CD4-positive, CD25-positive, alpha-beta regulatory T cell (primary cell): Measurements from ENCODE around the gene ZIC3. TPM values are rescaled to one million over a fixed set of nuclear protein-coding genes. Genes with fewer than 3 reads are reported as not detected.

ENCODE experiments used
- ATAC-seq, 2 donors: fragments of 150-1000 bp; cut with Tn5 transposase; one replicate each; pipeline ENCODE4 v1.10.0; 2021; ENCODE audit warnings: low read depth in 2 of 2, moderate number of reproducible peaks in 2 of 2, moderate library complexity in 1 of 2
- DNase-seq, 3 donors: peaks; one replicate each; pipeline versions ENCODE4 v3.0.0 to v3.0.0-alpha.2; 2012 to 2022; ENCODE audit warnings: mixed read lengths in 1 of 3
- H3K27ac ChIP-seq: one replicate; pipeline ENCODE4 v1.7.0; 2013; ENCODE audit warnings: mild to moderate bottlenecking, low read length; ENCODE audit not compliant: insufficient read depth, poor library complexity, severe bottlenecking
- H3K27me3 ChIP-seq: one replicate; pipeline ENCODE4 v1.7.0; 2013; ENCODE audit warnings: low read length; ENCODE audit not compliant: control insufficient read depth, insufficient read depth
- H3K36me3 ChIP-seq: one replicate; pipeline ENCODE4 v1.7.0; 2013; ENCODE audit warnings: mild to moderate bottlenecking, low read length, moderate library complexity; ENCODE audit not compliant: control insufficient read depth, insufficient read depth
- H3K4me1 ChIP-seq: 2 replicates; pipeline ENCODE4 v1.7.0; 2013; ENCODE audit warnings: mild to moderate bottlenecking, low read length; ENCODE audit not compliant: insufficient read depth, control insufficient read depth, poor library complexity, severe bottlenecking
- H3K4me3 ChIP-seq: one replicate; pipeline ENCODE4 v1.7.0; 2013; ENCODE audit warnings: low read depth, mild to moderate bottlenecking, low read length, moderate library complexity
- H3K9me3 ChIP-seq, 2 experiments: 1 replicate in 1 of 2; 2 replicates in 1 of 2; pipeline ENCODE4 v1.7.0; 2013; ENCODE audit warnings: low read length in 2 of 2, mild to moderate bottlenecking in 1 of 2, moderate library complexity in 1 of 2; ENCODE audit not compliant: control insufficient read depth in 2 of 2
- H3K27ac Mint-ChIP-seq, 3 donors: one replicate each; pipeline ENCODE4 v1.8.0; 2020 to 2022; ENCODE audit warnings: mild to moderate bottlenecking in 3 of 3, mixed read lengths in 3 of 3, moderate library complexity in 2 of 3
- H3K27me3 Mint-ChIP-seq: one replicate; pipeline ENCODE4 v1.8.0; 2022; ENCODE audit warnings: mild to moderate bottlenecking, mixed read lengths
- H3K36me3 Mint-ChIP-seq: one replicate; pipeline ENCODE4 v1.8.0; 2020; ENCODE audit warnings: mixed read lengths
- H3K4me1 Mint-ChIP-seq, 4 donors: one replicate each; pipeline ENCODE4 v1.8.0; 2020 to 2022; ENCODE audit warnings: mixed read lengths in 4 of 4, mild to moderate bottlenecking in 1 of 4
- H3K4me3 Mint-ChIP-seq, 4 donors: one replicate each; pipeline ENCODE4 v1.8.0; 2020 to 2022; ENCODE audit warnings: mild to moderate bottlenecking in 4 of 4, mixed read lengths in 4 of 4, moderate library complexity in 3 of 4
- H3K9me3 Mint-ChIP-seq, 7 donors: one replicate each; pipeline ENCODE4 v1.8.0; 2020 to 2022; ENCODE audit warnings: mixed read lengths in 7 of 7, mild to moderate bottlenecking in 3 of 7, moderate library complexity in 2 of 7
- polyA plus RNA-seq, 4 donors: library from polyadenylated mRNA; unstranded; fragments of 300-500 nt; fragmentation: Illumina TruSeq; gene quantifications; one replicate each; pipeline ENCODE4 v1.2.3, GENCODE V29; 2021
- total RNA-seq: library from RNA; stranded (reverse); gene quantifications from one replicate; pipeline ENCODE4 v1.2.3, GENCODE V29; 2022

The ZIC3 gene
- not detected for total RNA-seq
- polyA plus RNA-seq: not detected

GRCh38 chrX:137565921-137566745, at the start of gene ZIC3:
Gene ZIC3, plus strand, starts transcription at chrX:137566127. Its CDS starts 565 bp downstream, at chrX:137566692.
- peaks cover 0 to 5% (median 0%) of the 10 kb centered on the region in 7 donors for H3K9me3 Mint-ChIP-seq
- no peak within 1 kb of the TSS for H3K4me3 ChIP-seq
- peaks cover 46% of the 10 kb centered on the region for H3K27me3 Mint-ChIP-seq
- H3K27me3 ChIP-seq: peaks cover 28% of the 10 kb centered on the region
- no peaks in the 10 kb centered on the region for H3K9me3 ChIP-seq
- ATAC-seq (no peak), DNase-seq (no peak)
- no peak within 1 kb of the TSS for H3K27ac ChIP-seq
- peak within 1 kb of the TSS in 1 of 3 donors; percentile 38 for H3K27ac Mint-ChIP-seq
- H3K4me3 Mint-ChIP-seq: peak within 1 kb of the TSS in 2 of 4 donors; percentile 42 to 63
- no peaks in the 10 kb centered on the region for H3K36me3 Mint-ChIP-seq
- no peaks in the 10 kb centered on the region for H3K36me3 ChIP-seq
- no peaks in the 10 kb centered on the region for H3K4me1 ChIP-seq
- H3K4me1 Mint-ChIP-seq: peaks cover 0 to 18% (median 2%) of the 10 kb centered on the region in 4 donors

GRCh38 chrX:137519459-137519858, 46.5 kb upstream of the ZIC3 start:
- H3K4me3 ChIP-seq: no peak overlapping the region
- H3K27ac ChIP-seq: no peak overlapping the region
- H3K36me3 Mint-ChIP-seq: no peaks in the 10 kb centered on the region
- no peak overlapping the region for H3K27ac Mint-ChIP-seq
- no peaks in the 10 kb centered on the region for H3K4me1 ChIP-seq
- DNase-seq: no peak
- H3K4me3 Mint-ChIP-seq: no peak overlapping the region
- H3K9me3 ChIP-seq: no peaks in the 10 kb centered on the region
- no peaks in the 10 kb centered on the region for H3K36me3 ChIP-seq
- ATAC-seq: no peak
- H3K9me3 Mint-ChIP-seq: no peaks in the 10 kb centered on the region
- no peaks in the 10 kb centered on the region for H3K27me3 ChIP-seq
- no peaks in the 10 kb centered on the region for H3K4me1 Mint-ChIP-seq
- H3K27me3 Mint-ChIP-seq: no peaks in the 10 kb centered on the region

GRCh38 chrX:137545711-137546651, 19.9 kb upstream of the ZIC3 start:
- H3K27ac Mint-ChIP-seq: no peak overlapping the region
- peaks cover 25% of the 10 kb centered on the region for H3K27me3 Mint-ChIP-seq
- peaks cover 0 to 2% (median 0%) of the 10 kb centered on the region in 4 donors for H3K4me1 Mint-ChIP-seq

GRCh38 chrX:137547291-137547690, 18.6 kb upstream of the ZIC3 start:
- DNase-seq: no peak
- H3K27me3 ChIP-seq: peaks cover 2% of the 10 kb centered on the region
- no peaks in the 10 kb centered on the region for H3K36me3 Mint-ChIP-seq
- no peaks in the 10 kb centered on the region for H3K4me1 ChIP-seq
- no peak overlapping the region for H3K4me3 Mint-ChIP-seq
- peaks cover 0 to 4% (median 0%) of the 10 kb centered on the region in 4 donors for H3K4me1 Mint-ChIP-seq
- no peaks in the 10 kb centered on the region for H3K36me3 ChIP-seq
- no peaks in the 10 kb centered on the region for H3K9me3 ChIP-seq
- peaks cover 31% of the 10 kb centered on the region for H3K27me3 Mint-ChIP-seq
- H3K4me3 ChIP-seq: no peak overlapping the region
- no peaks in the 10 kb centered on the region for H3K9me3 Mint-ChIP-seq
- H3K27ac Mint-ChIP-seq: no peak overlapping the region
- no peak for ATAC-seq
- no peak overlapping the region for H3K27ac ChIP-seq

More at GRCh38 chrX:137545711-137546651, 19.9 kb upstream of the ZIC3 start:
- ATAC-seq (no peak), DNase-seq (no peak)
- H3K36me3 Mint-ChIP-seq: no peaks in the 10 kb centered on the region
- no peak overlapping the region for H3K4me3 Mint-ChIP-seq
- Histone ChIP-seq H3K9me3 (no peaks in the 10 kb centered on the region), H3K27me3 (peaks cover 2% of the 10 kb centered on the region), H3K36me3 (no peaks in the 10 kb centered on the region), H3K27ac (no peak overlapping the region), H3K4me1 (no peaks in the 10 kb centered on the region), H3K4me3 (no peak overlapping the region)
- H3K9me3 Mint-ChIP-seq: no peaks in the 10 kb centered on the region

- no peak for ATAC-seq
- H3K27me3 ChIP-seq: peaks cover 2% of the 10 kb centered on the region
- Mint-ChIP-seq H3K9me3 (no peaks in the 10 kb centered on the region), H3K27ac (no peak overlapping the region), H3K4me1 (peaks cover 0 to 4% (median 0%) of the 10 kb centered on the region in 4 donors), H3K4me3 (no peak overlapping the region), H3K27me3 (peaks cover 31% of the 10 kb centered on the region), H3K36me3 (no peaks in the 10 kb centered on the region)
- H3K27ac ChIP-seq: no peak overlapping the region
- H3K9me3 ChIP-seq: no peaks in the 10 kb centered on the region
- no peaks in the 10 kb centered on the region for H3K4me1 ChIP-seq
- H3K36me3 ChIP-seq: no peaks in the 10 kb centered on the region
- no peak for DNase-seq
- no peak overlapping the region for H3K4me3 ChIP-seq
Observed at GRCh38 chrX:137548261-137548660, 17.7 kb upstream of the ZIC3 start.

- no peak overlapping the region for H3K27ac Mint-ChIP-seq
- no peak overlapping the region for H3K4me3 Mint-ChIP-seq
- peaks cover 2% of the 10 kb centered on the region for H3K27me3 ChIP-seq
Observed at GRCh38 chrX:137549073-137549472, 16.9 kb upstream of the ZIC3 start.

GRCh38 chrX:137549851-137550664, 15.9 kb upstream of the ZIC3 start:
- no peak overlapping the region for H3K4me3 ChIP-seq

More at GRCh38 chrX:137549073-137549472, 16.9 kb upstream of the ZIC3 start:
- DNase-seq (no peak), ATAC-seq (no peak)
- H3K36me3 Mint-ChIP-seq: no peaks in the 10 kb centered on the region
- H3K27me3 Mint-ChIP-seq: peaks cover 31% of the 10 kb centered on the region
- H3K9me3 Mint-ChIP-seq: no peaks in the 10 kb centered on the region
- no peaks in the 10 kb centered on the region for H3K4me1 ChIP-seq
- H3K36me3 ChIP-seq: no peaks in the 10 kb centered on the region
- peaks cover 0 to 4% (median 0%) of the 10 kb centered on the region in 4 donors for H3K4me1 Mint-ChIP-seq
- no peak overlapping the region for H3K27ac ChIP-seq
- H3K9me3 ChIP-seq: no peaks in the 10 kb centered on the region
- no peak overlapping the region for H3K4me3 ChIP-seq

More at GRCh38 chrX:137549851-137550664, 15.9 kb upstream of the ZIC3 start:
- Mint-ChIP-seq H3K4me3 (no peak overlapping the region), H3K9me3 (no peaks in the 10 kb centered on the region), H3K27me3 (peaks cover 25% of the 10 kb centered on the region), H3K4me1 (peaks cover 0 to 4% (median 0%) of the 10 kb centered on the region in 4 donors), H3K36me3 (no peaks in the 10 kb centered on the region), H3K27ac (no peak overlapping the region)
- DNase-seq (no peak), ATAC-seq (no peak)
- H3K4me1 ChIP-seq: no peaks in the 10 kb centered on the region
- no peaks in the 10 kb centered on the region for H3K36me3 ChIP-seq
- H3K27me3 ChIP-seq: peaks cover 2% of the 10 kb centered on the region
- no peak overlapping the region for H3K27ac ChIP-seq
- no peaks in the 10 kb centered on the region for H3K9me3 ChIP-seq
